OCI-LY7 (cell line): Measurements from ENCODE around the gene SULT1A2. TPM values are rescaled to one million over a fixed set of nuclear protein-coding genes. Genes with fewer than 3 reads are reported as not detected.

Source experiments
- BruUV-seq: library from RNA; stranded (reverse); fragments of 400-500 nt; replicated peaks from 2 replicates; lab custom pipeline; 2021; lab: Mats Ljungman, UMichigan
- CTCF ChIA-PET: fragments of 300-600 bp; sonication (Branson Sonifier 250); formaldehyde crosslinking; loops from one replicate; lab custom pipeline; 2022; ENCODE audit warnings: antibody characterized with exemption; ENCODE audit not compliant: unreplicated experiment; lab: Charles Lee
- POLR2A ChIA-PET: fragments of 300-600 bp; sonication (Branson Sonifier 250); formaldehyde crosslinking; loops from one replicate; lab custom pipeline; 2022; ENCODE audit warnings: antibody characterized with exemption; lab: Charles Lee
- DNase-seq: peaks from one replicate; pipeline ENCODE4 v3.0.0-alpha.2; 2015; ENCODE audit warnings: low spot score
- H2AFZ ChIP-seq: fragments of 200-600 bp; sonication (generic), shearing (Covaris generic); 2 replicates; pipeline ENCODE4 v1.6.1; 2014; ENCODE audit warnings: mild to moderate bottlenecking, antibody characterized with exemption, low read length, moderate library complexity
- H3K27ac ChIP-seq: fragments of 200-600 bp; sonication (generic); 2 replicates; pipeline ENCODE4 v1.5.1; 2014; ENCODE audit warnings: mixed run types, low read depth, mild to moderate bottlenecking, moderate library complexity, low read length, inconsistent platforms; ENCODE audit not compliant: poor library complexity, severe bottlenecking
- H3K36me3 ChIP-seq: fragments of 200-600 bp; sonication (generic); 2 replicates; pipeline ENCODE4 v1.6.1; 2014; ENCODE audit warnings: mild to moderate bottlenecking, antibody characterized with exemption, low read length, moderate library complexity, mixed read lengths; ENCODE audit not compliant: insufficient read depth
- H3K4me1 ChIP-seq: fragments of 200-600 bp; sonication (generic); 2 replicates; pipeline ENCODE4 v1.5.1; 2014; ENCODE audit warnings: mild to moderate bottlenecking, low read length; ENCODE audit not compliant: insufficient read depth, poor library complexity, severe bottlenecking
- H3K4me2 ChIP-seq: fragments of 200-600 bp; sonication (generic); 2 replicates; pipeline ENCODE4 v1.6.1; 2014; ENCODE audit warnings: mild to moderate bottlenecking, low read length
- H3K4me3 ChIP-seq: fragments of 200-600 bp; sonication (generic); 2 replicates; pipeline ENCODE4 v1.5.1; 2014; ENCODE audit warnings: mild to moderate bottlenecking, low read depth, low read length; ENCODE audit not compliant: poor library complexity, severe bottlenecking
- H3K79me2 ChIP-seq: fragments of 200-600 bp; sonication (generic); 2 replicates; pipeline ENCODE4 v1.6.1; 2016; ENCODE audit warnings: low read depth, mild to moderate bottlenecking, low read length, moderate library complexity, mixed read lengths; ENCODE audit not compliant: insufficient read depth
- H3K9me2 ChIP-seq: fragments of 200-600 bp; sonication (generic); 2 replicates; pipeline ENCODE4 v1.6.1; 2016; ENCODE audit warnings: mild to moderate bottlenecking, low read length, mixed read lengths; ENCODE audit not compliant: insufficient read depth
- H3K9me3 ChIP-seq: fragments of 200-600 bp; sonication (generic); 2 replicates; pipeline ENCODE4 v1.6.1; 2014; ENCODE audit warnings: mild to moderate bottlenecking, mixed run types, low read length, mixed read lengths
- H4K20me1 ChIP-seq: fragments of 200-600 bp; sonication (generic); 2 replicates; pipeline ENCODE4 v1.6.1; 2014; ENCODE audit warnings: mild to moderate bottlenecking, antibody characterized with exemption, low read length, moderate library complexity, mixed read lengths; ENCODE audit not compliant: insufficient read depth
- EZH2phosphoT487 ChIP-seq: fragments of 200-600 bp; sonication (generic); IDR thresholded peaks from 2 replicates; pipeline ENCODE4 v1.6.1; 2018; ENCODE audit warnings: low read depth, borderline replicate concordance, mild to moderate bottlenecking, mixed run types, antibody characterized with exemption, low read length, moderate library complexity, mixed read lengths
- intact Hi-C: fragments of 100-400 bp; cut with micrococcal nuclease; formaldehyde crosslinking; loops from one replicate; pipeline ENCODE4 v1.10.0; 2022; ENCODE audit not compliant: unreplicated experiment
- total RNA-seq, 2 experiments: library from RNA; depleted of rRNA in 1 of 2; stranded (reverse); fragments of >200 nt in 1 of 2; shearing (Covaris generic) in 1 of 2; gene quantifications; 2 replicates each; pipeline ENCODE4 v1.2.3, GENCODE V29; 2014 to 2022
- TF ChIP-seq, protein P1 (sequence below): fragments of 200-600 bp; sonication (generic); conservative IDR thresholded peaks from 2 replicates; pipeline ENCODE4 v1.5.1; 2014; ENCODE audit warnings: mild to moderate bottlenecking, antibody characterized with exemption, low read length, moderate library complexity, mixed read lengths

Gene SULT1A2
- total RNA-seq, 2 experiments from 2014 or later = 2.1 to 3.0 TPM

DNA sequence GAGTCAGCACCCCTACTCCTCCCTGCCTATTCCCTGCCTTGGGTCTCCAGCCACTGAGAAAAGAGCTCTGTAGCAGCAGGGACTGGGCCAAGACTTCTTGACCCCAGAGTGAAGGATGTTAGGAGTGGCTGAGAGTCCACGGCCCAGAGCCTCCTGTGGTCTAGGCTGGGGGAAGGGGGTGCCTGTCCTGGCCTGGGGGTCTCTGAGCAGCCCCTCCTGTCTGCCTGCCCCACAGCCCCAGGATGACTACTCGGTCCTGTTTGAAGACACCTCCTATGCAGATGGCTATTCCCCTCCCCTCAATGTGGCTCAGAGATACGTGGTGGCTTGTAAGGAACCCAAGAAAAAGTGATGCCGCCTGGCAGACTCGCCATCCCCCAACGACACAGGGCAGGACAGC, 5.5 kb downstream of the SULT1A2 start:
- no TSS peak for BruUV-seq
- no peaks in the 10 kb centered on the region for H3K4me1 ChIP-seq
- no peak overlapping the region for H3K27ac ChIP-seq
- H4K20me1 ChIP-seq = no peaks in the 10 kb centered on the region
- no peaks in the 10 kb centered on the region for H3K9me2 ChIP-seq
- intact Hi-C loops = no loop called here
- H3K4me3 ChIP-seq = no peak overlapping the region
- peaks cover 45% of the 10 kb centered on the region for H3K36me3 ChIP-seq
- TF ChIP-seq EZH2phosphoT487 = no peak
- TF ChIP-seq, protein P1, sequence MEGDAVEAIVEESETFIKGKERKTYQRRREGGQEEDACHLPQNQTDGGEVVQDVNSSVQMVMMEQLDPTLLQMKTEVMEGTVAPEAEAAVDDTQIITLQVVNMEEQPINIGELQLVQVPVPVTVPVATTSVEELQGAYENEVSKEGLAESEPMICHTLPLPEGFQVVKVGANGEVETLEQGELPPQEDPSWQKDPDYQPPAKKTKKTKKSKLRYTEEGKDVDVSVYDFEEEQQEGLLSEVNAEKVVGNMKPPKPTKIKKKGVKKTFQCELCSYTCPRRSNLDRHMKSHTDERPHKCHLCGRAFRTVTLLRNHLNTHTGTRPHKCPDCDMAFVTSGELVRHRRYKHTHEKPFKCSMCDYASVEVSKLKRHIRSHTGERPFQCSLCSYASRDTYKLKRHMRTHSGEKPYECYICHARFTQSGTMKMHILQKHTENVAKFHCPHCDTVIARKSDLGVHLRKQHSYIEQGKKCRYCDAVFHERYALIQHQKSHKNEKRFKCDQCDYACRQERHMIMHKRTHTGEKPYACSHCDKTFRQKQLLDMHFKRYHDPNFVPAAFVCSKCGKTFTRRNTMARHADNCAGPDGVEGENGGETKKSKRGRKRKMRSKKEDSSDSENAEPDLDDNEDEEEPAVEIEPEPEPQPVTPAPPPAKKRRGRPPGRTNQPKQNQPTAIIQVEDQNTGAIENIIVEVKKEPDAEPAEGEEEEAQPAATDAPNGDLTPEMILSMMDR = no peak
- no peaks in the 10 kb centered on the region for H3K79me2 ChIP-seq
- H3K9me3 ChIP-seq = no peaks in the 10 kb centered on the region
- no peak overlapping the region for H3K4me2 ChIP-seq
- DNase-seq = no peak
- ChIA-PET POLR2A (no interaction called here), CTCF (no interaction called here)
- H2AFZ ChIP-seq = no peak overlapping the region

DNA sequence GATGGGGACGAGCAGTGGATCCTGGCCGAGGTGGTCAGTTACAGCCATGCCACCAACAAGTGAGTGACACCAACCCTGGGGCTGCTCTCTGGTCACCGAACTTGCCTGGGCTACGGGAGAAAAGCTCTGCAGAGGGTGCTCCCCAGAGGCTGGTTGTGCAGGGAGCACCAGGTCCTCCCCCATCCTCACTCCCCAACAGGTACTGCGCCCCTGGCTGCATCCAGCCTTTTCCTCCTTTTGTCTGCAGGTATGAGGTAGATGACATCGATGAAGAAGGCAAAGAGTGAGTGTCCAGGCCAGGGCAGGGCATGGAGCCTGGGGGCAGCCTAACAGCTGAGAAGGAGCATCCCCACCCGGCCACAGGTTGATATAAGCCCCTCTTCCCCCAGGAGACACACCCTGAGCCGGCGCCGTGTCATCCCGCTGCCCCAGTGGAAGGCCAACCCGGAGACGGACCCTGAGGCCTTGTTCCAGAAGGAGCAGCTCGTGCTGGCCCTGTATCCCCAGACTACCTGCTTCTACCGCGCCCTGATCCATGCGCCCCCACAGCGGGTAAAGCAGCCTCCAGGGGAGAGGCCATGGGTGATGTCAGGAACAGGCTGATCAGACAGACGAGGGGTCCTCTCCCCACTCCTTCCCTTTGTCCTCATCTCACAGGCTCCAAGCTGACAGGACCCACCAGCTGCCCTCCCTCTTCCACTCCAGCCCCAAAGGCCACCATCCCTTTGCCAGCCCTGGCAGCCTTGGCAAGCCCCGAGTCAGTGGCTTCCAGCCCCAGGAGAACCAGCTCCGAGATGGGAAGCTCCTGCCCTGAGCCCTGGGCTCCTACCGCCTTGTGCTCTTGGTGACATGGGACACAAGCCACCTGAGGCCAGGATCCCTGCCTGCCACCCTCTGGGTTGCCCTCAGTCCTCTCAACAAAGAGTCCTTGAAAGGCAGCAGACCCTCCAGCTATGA, 6.2 kb downstream of the SULT1A2 start:
- no peak overlapping the region for H3K4me3 ChIP-seq
- H3K9me3 ChIP-seq = no peaks in the 10 kb centered on the region
- DNase-seq = no peak
- CTCF ChIA-PET = no interaction called here
- H2AFZ ChIP-seq = no peak overlapping the region
- intact Hi-C loops = no loop called here
- no peaks in the 10 kb centered on the region for H4K20me1 ChIP-seq
- no peak for TF ChIP-seq EZH2phosphoT487
- TF ChIP-seq, protein P1 = no peak
- no peaks in the 10 kb centered on the region for H3K4me1 ChIP-seq
- no peaks in the 10 kb centered on the region for H3K9me2 ChIP-seq
- no peaks in the 10 kb centered on the region for H3K79me2 ChIP-seq
- H3K4me2 ChIP-seq = no peak overlapping the region
- no peak overlapping the region for H3K27ac ChIP-seq
- POLR2A ChIA-PET = no interaction called here
- H3K36me3 ChIP-seq = peaks cover 48% of the 10 kb centered on the region
- BruUV-seq = no TSS peak

DNA sequence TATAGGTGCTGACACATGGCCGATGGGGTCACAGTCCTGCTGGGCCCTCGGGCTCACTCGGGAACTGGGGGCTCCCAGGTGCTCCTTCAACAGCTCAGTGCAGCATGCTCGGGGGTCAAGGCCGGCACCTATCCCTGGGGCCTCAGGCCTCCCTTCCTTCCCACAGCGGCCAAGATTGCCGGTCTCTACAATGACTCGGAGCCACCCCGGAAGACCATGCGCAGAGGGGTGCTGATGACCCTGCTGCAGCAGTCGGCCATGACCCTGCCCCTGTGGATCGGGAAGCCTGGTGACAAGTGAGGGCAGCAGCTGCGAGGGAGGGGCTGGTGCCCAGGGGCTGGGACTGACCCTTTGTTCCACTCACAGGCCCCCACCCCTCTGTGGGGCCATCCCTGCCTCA, 6.9 kb downstream of the SULT1A2 start:
- no peak overlapping the region for H2AFZ ChIP-seq
- no peak for DNase-seq
- ChIA-PET POLR2A (no interaction called here), CTCF (no interaction called here)
- TF ChIP-seq, protein P1 = no peak
- TF ChIP-seq EZH2phosphoT487 = no peak
- intact Hi-C loops = no loop called here
- H3K4me1 ChIP-seq = no peaks in the 10 kb centered on the region
- BruUV-seq = no TSS peak
- H4K20me1 ChIP-seq = no peaks in the 10 kb centered on the region
- no peak overlapping the region for H3K4me2 ChIP-seq
- no peaks in the 10 kb centered on the region for H3K9me2 ChIP-seq
- H3K79me2 ChIP-seq = no peaks in the 10 kb centered on the region
- H3K9me3 ChIP-seq = no peaks in the 10 kb centered on the region
- H3K4me3 ChIP-seq = no peak overlapping the region
- H3K27ac ChIP-seq = no peak overlapping the region
- peaks cover 56% of the 10 kb centered on the region for H3K36me3 ChIP-seq
